Mesendoderm (in vitro differentiated cells): Measurements from ENCODE around the gene METRNL.

Source experiments
- DNase-seq: peaks from one replicate; pipeline ENCODE4 v3.0.0; 2013
- H2AK5ac ChIP-seq: 2 replicates; pipeline ENCODE4 v1.6.1; 2013; ENCODE audit warnings: low read length, inconsistent platforms
- H2BK120ac ChIP-seq: 2 replicates; pipeline ENCODE4 v1.6.1; 2013; ENCODE audit warnings: low read depth, mild to moderate bottlenecking, low read length, moderate library complexity, mixed read lengths
- H2BK15ac ChIP-seq: replicated peaks from 2 replicates; pipeline ENCODE4 v1.6.1; 2013; ENCODE audit warnings: low read depth, mild to moderate bottlenecking, moderate library complexity
- H2BK5ac ChIP-seq: 2 replicates; pipeline ENCODE4 v1.6.1; 2013; ENCODE audit warnings: low read length, inconsistent platforms
- H3K18ac ChIP-seq: 2 replicates; pipeline ENCODE4 v1.6.1; 2013; ENCODE audit warnings: mild to moderate bottlenecking, low read length, mixed read lengths
- H3K23ac ChIP-seq: one replicate; pipeline ENCODE4 v1.6.1; 2013; ENCODE audit warnings: low read length
- H3K27ac ChIP-seq: 2 replicates; pipeline ENCODE4 v1.5.1; 2013; ENCODE audit warnings: low read depth, mild to moderate bottlenecking, inconsistent platforms, low read length, moderate library complexity
- H3K27me3 ChIP-seq: 2 replicates; pipeline ENCODE4 v1.6.1; 2013; ENCODE audit warnings: low read length, control low read depth, mild to moderate bottlenecking, inconsistent platforms; ENCODE audit not compliant: insufficient read depth, poor library complexity
- H3K36me3 ChIP-seq: 2 replicates; pipeline ENCODE4 v1.6.1; 2013; ENCODE audit warnings: low read length, inconsistent platforms; ENCODE audit not compliant: control insufficient read depth, insufficient read depth
- H3K4ac ChIP-seq: one replicate; pipeline ENCODE4 v1.6.1; 2013; ENCODE audit warnings: low read depth, mild to moderate bottlenecking, low read length, moderate library complexity
- H3K4me1 ChIP-seq: 2 replicates; pipeline ENCODE4 v1.6.1; 2013; ENCODE audit warnings: low read depth, low read length, inconsistent platforms; ENCODE audit not compliant: control insufficient read depth
- H3K4me2 ChIP-seq: 2 replicates; pipeline ENCODE4 v1.6.1; 2013; ENCODE audit warnings: low read length
- H3K4me3 ChIP-seq: 2 replicates; pipeline ENCODE4 v1.5.1; 2013; ENCODE audit warnings: mild to moderate bottlenecking, low read length
- H3K56ac ChIP-seq: one replicate; pipeline ENCODE4 v1.6.1; 2013; ENCODE audit warnings: low read length
- H3K79me1 ChIP-seq: 2 replicates; pipeline ENCODE4 v1.6.1; 2013; ENCODE audit warnings: low read length, inconsistent platforms
- H3K79me2 ChIP-seq: 2 replicates; pipeline ENCODE4 v1.6.1; 2013; ENCODE audit warnings: mild to moderate bottlenecking, low read length; ENCODE audit not compliant: control insufficient read depth, insufficient read depth
- H3K9ac ChIP-seq: 2 replicates; pipeline ENCODE4 v1.6.1; 2013; ENCODE audit warnings: low read length, inconsistent platforms
- H4K5ac ChIP-seq: one replicate; pipeline ENCODE4 v1.6.1; 2013; ENCODE audit warnings: low read length
- H4K8ac ChIP-seq: one replicate; pipeline ENCODE4 v1.6.1; 2013; ENCODE audit warnings: low read depth, mild to moderate bottlenecking, control low read depth, low read length, moderate library complexity
- WGBS: extraction: QIAGEN DNeasy Blood & Tissue Kit; methylation state at CpG from one replicate; pipeline ENCODE4 v1.1.7; 2013; ENCODE audit warnings: low lambda C conversion rate, missing lambda C conversion rate; ENCODE audit not compliant: insufficient coverage; ENCODE audit errors: extremely low coverage; 5-methylcytosine and 5-hydroxymethylcytosine counted together

METRNL gene

GRCh38 chr17:83109793-83110645 is 30.6 kb downstream of the METRNL start:
- no peak overlapping the region for H3K9ac ChIP-seq
- H2BK120ac ChIP-seq: no peak overlapping the region
- no CpG with 5 or more reads among the region's 37 CpGs for WGBS
- H2BK15ac ChIP-seq: no peak overlapping the region
- no peak overlapping the region for H3K4me3 ChIP-seq
- no peak overlapping the region for H3K18ac ChIP-seq
- no peak overlapping the region for H3K4me2 ChIP-seq
- no peak overlapping the region for H2BK5ac ChIP-seq
- H4K5ac ChIP-seq: no peak overlapping the region
- peak; percentile 62 for DNase-seq
- H3K27me3 ChIP-seq: no peaks in the 10 kb centered on the region
- no peak overlapping the region for H3K4ac ChIP-seq
- H3K79me2 ChIP-seq: no peaks in the 10 kb centered on the region
- no peak overlapping the region for H3K56ac ChIP-seq
- no peaks in the 10 kb centered on the region for H3K79me1 ChIP-seq
- no peak overlapping the region for H4K8ac ChIP-seq
- H3K23ac ChIP-seq: no peak overlapping the region
- H2AK5ac ChIP-seq: no peak overlapping the region
- no peaks in the 10 kb centered on the region for H3K4me1 ChIP-seq
- no peaks in the 10 kb centered on the region for H3K36me3 ChIP-seq
- H3K27ac ChIP-seq: no peak overlapping the region

GRCh38 chr17:83110735-83111134 is 31.3 kb downstream of the METRNL start:
- no peak overlapping the region for H3K4me3 ChIP-seq
- no peak overlapping the region for H3K23ac ChIP-seq
- H3K79me1 ChIP-seq: no peaks in the 10 kb centered on the region
- H3K4me1 ChIP-seq: no peaks in the 10 kb centered on the region
- H3K4ac ChIP-seq: no peak overlapping the region
- H3K27me3 ChIP-seq: no peaks in the 10 kb centered on the region
- H3K36me3 ChIP-seq: no peaks in the 10 kb centered on the region
- no peak overlapping the region for H2BK5ac ChIP-seq
- no peak for DNase-seq
- H2BK15ac ChIP-seq: no peak overlapping the region
- no peak overlapping the region for H4K5ac ChIP-seq
- H3K4me2 ChIP-seq: no peak overlapping the region
- H3K18ac ChIP-seq: no peak overlapping the region
- no peaks in the 10 kb centered on the region for H3K79me2 ChIP-seq
- H2AK5ac ChIP-seq: no peak overlapping the region
- H3K27ac ChIP-seq: no peak overlapping the region
- H2BK120ac ChIP-seq: no peak overlapping the region
- no peak overlapping the region for H3K56ac ChIP-seq
- no peak overlapping the region for H3K9ac ChIP-seq
- no peak overlapping the region for H4K8ac ChIP-seq
- WGBS: no CpG with 5 or more reads among the region's 16 CpGs

- H3K4ac ChIP-seq: no peak overlapping the region
- H3K18ac ChIP-seq: no peak overlapping the region
- no peak overlapping the region for H3K23ac ChIP-seq
- no CpG with 5 or more reads among the region's 35 CpGs for WGBS
- no peak overlapping the region for H2BK15ac ChIP-seq
- no peak overlapping the region for H4K8ac ChIP-seq
- no peak overlapping the region for H2AK5ac ChIP-seq
- DNase-seq: no peak
- no peak overlapping the region for H3K4me2 ChIP-seq
- no peak overlapping the region for H3K4me3 ChIP-seq
- no peak overlapping the region for H2BK120ac ChIP-seq
- H3K4me1 ChIP-seq: no peaks in the 10 kb centered on the region
- H3K56ac ChIP-seq: no peak overlapping the region
- no peaks in the 10 kb centered on the region for H3K36me3 ChIP-seq
- H3K27me3 ChIP-seq: no peaks in the 10 kb centered on the region
- no peak overlapping the region for H3K27ac ChIP-seq
- no peak overlapping the region for H2BK5ac ChIP-seq
- H3K79me1 ChIP-seq: no peaks in the 10 kb centered on the region
- H3K9ac ChIP-seq: no peak overlapping the region
- H4K5ac ChIP-seq: no peak overlapping the region
- H3K79me2 ChIP-seq: no peaks in the 10 kb centered on the region
These were observed 32.3 kb downstream of the METRNL start for GRCh38 chr17:83111516-83112282.

- Histone ChIP-seq H3K79me2 (no peaks in the 10 kb centered on the region), H2AK5ac (no peak overlapping the region), H3K27ac (no peak overlapping the region), H3K9ac (no peak overlapping the region), H3K18ac (no peak overlapping the region), H3K56ac (no peak overlapping the region), H3K4ac (no peak overlapping the region), H4K8ac (no peak overlapping the region), H2BK15ac (no peak overlapping the region), H3K27me3 (no peaks in the 10 kb centered on the region), H3K4me1 (no peaks in the 10 kb centered on the region), H3K4me2 (no peak overlapping the region), H3K79me1 (no peaks in the 10 kb centered on the region), H3K23ac (no peak overlapping the region), H3K36me3 (no peaks in the 10 kb centered on the region), H2BK120ac (no peak overlapping the region), H2BK5ac (no peak overlapping the region), H4K5ac (no peak overlapping the region), H3K4me3 (no peak overlapping the region)
- no CpG with 5 or more reads among the region's 11 CpGs for WGBS
- DNase-seq: no peak
These were observed 34.0 kb downstream of the METRNL start for GRCh38 chr17:83113381-83113780.

- H3K27ac ChIP-seq: no peak overlapping the region
These were observed 34.4 kb downstream of the METRNL start for GRCh38 chr17:83113792-83114191.

More at GRCh38 chr17:83113792-83114191, 34.4 kb downstream of the METRNL start:
- H3K79me2 ChIP-seq: no peaks in the 10 kb centered on the region
- no peak overlapping the region for H2BK5ac ChIP-seq
- no peak overlapping the region for H3K56ac ChIP-seq
- H3K4ac ChIP-seq: no peak overlapping the region
- no peaks in the 10 kb centered on the region for H3K4me1 ChIP-seq
- DNase-seq: no peak
- no peak overlapping the region for H3K4me2 ChIP-seq
- H2BK15ac ChIP-seq: no peak overlapping the region
- WGBS: no CpG with 5 or more reads among the region's 22 CpGs
- H2AK5ac ChIP-seq: no peak overlapping the region
- no peak overlapping the region for H2BK120ac ChIP-seq
- H3K23ac ChIP-seq: no peak overlapping the region
- H3K27me3 ChIP-seq: no peaks in the 10 kb centered on the region
- H3K9ac ChIP-seq: no peak overlapping the region
- H4K5ac ChIP-seq: no peak overlapping the region
- no peak overlapping the region for H4K8ac ChIP-seq
- H3K18ac ChIP-seq: no peak overlapping the region
- no peaks in the 10 kb centered on the region for H3K79me1 ChIP-seq
- H3K36me3 ChIP-seq: no peaks in the 10 kb centered on the region
- H3K4me3 ChIP-seq: no peak overlapping the region
